Gastroesophageal sphincter (tissue), 3 donors: ENCODE results near the gene LRRC47.

Experiments
- POLR2A ChIP-seq, 2 donors: fragments of 450-650 bp; IDR thresholded peaks; one replicate each; pipeline ENCODE4 v1.6.1; 2017; ENCODE audit warnings: antibody characterized with exemption in 2 of 2, mild to moderate bottlenecking in 2 of 2, moderate library complexity in 1 of 2
- POLR2AphosphoS5 ChIP-seq: sonication (generic); formaldehyde crosslinking; IDR thresholded peaks from one replicate; pipeline ENCODE4 v1.6.1; 2017; ENCODE audit warnings: antibody characterized with exemption
- TF ChIP-seq, protein P1 (sequence below), 4 experiments: fragments of 200-600 bp in 2 of 4; fragments of 450-650 bp in 2 of 4; sonication (generic) in 1 of 4; IDR thresholded peaks; one replicate each; pipeline ENCODE4 v1.5.1; 2017 to 2019; ENCODE audit warnings: antibody characterized with exemption in 4 of 4, mild to moderate bottlenecking in 2 of 4, moderate library complexity in 2 of 4

DNA sequence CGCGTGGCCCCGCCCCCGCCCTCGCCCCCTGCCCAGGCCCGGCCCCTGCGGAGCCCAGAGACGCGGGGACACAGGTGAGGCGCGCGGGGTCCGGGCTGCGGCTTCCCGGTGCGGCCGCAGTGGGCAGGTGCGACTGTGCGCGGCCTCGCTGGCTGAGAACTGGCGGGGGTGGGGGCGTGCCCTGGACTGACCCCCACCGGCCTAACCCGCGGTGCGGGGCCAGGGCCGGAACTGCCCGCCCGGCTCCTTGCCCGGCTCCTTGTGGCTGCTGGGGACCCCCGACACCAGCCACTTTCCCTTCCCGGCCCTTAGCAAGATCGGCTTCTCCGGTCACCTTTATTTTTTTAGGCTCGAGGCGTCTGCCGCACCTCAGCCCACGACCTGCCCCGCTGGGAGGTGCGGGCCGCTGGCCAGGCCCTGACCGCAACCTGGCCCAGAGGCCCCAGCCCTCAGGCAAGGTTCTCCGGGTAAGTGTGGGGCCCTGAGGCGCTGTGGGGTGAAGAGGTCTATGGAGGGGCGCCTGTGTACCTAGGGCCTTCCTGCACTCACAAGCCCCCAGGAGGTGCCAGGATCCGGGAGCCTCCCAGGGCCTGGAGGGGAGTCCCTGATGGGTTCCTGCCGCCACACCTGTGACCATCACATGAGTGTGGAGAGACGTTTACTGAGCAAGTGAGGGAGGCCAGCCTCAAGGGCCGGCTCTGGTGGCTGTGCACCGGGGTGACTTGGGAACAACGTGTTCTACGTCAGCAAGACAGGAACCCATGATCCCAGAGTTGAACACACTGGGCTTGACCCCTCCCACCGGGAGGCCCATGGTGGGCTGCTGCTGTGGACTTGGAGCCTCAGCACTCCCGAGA is 23.4 kb downstream of the LRRC47 start, which contains the start of gene SMIM1:
- TF ChIP-seq POLR2A (IDR thresholded peaks at IDR 0.05) (no peak), POLR2AphosphoS5 (no peak)
- TF ChIP-seq, protein P1, sequence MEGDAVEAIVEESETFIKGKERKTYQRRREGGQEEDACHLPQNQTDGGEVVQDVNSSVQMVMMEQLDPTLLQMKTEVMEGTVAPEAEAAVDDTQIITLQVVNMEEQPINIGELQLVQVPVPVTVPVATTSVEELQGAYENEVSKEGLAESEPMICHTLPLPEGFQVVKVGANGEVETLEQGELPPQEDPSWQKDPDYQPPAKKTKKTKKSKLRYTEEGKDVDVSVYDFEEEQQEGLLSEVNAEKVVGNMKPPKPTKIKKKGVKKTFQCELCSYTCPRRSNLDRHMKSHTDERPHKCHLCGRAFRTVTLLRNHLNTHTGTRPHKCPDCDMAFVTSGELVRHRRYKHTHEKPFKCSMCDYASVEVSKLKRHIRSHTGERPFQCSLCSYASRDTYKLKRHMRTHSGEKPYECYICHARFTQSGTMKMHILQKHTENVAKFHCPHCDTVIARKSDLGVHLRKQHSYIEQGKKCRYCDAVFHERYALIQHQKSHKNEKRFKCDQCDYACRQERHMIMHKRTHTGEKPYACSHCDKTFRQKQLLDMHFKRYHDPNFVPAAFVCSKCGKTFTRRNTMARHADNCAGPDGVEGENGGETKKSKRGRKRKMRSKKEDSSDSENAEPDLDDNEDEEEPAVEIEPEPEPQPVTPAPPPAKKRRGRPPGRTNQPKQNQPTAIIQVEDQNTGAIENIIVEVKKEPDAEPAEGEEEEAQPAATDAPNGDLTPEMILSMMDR (IDR thresholded peaks at IDR 0.05): no peak
